RWPE1 (cell line): ENCODE measurements around the gene DUSP5.

ENCODE experiments used
- CTCF ChIA-PET: fragments of 350-600 bp; sonication (Branson Sonifier 250); formaldehyde crosslinking; extraction: SDS; loops from one replicate; lab custom pipeline; 2021; lab: Yijun Ruan, JAX
- POLR2A ChIA-PET: fragments of 400-600 bp; formaldehyde crosslinking; extraction: SDS; loops from one replicate; lab custom pipeline; 2020; ENCODE audit warnings: antibody characterized with exemption; ENCODE audit not compliant: low non-redundant PET; lab: Yijun Ruan, JAX
- DNase-seq: peaks from one replicate; pipeline ENCODE4 v3.0.0; 2012; ENCODE audit warnings: low spot score
- H3K27ac ChIP-seq: fragments of 450-650 bp; 2 replicates; pipeline ENCODE4 v1.5.1; 2017
- TF ChIP-seq, protein P1 (sequence below): fragments of 450-650 bp; conservative IDR thresholded peaks from 2 replicates; pipeline ENCODE4 v1.5.1; 2017; ENCODE audit warnings: low read depth, mild to moderate bottlenecking

The DUSP5 gene

GRCh38 chr10:110495731-110496552 is 1.8 kb upstream of the DUSP5 start:
- TF ChIP-seq, protein P1, sequence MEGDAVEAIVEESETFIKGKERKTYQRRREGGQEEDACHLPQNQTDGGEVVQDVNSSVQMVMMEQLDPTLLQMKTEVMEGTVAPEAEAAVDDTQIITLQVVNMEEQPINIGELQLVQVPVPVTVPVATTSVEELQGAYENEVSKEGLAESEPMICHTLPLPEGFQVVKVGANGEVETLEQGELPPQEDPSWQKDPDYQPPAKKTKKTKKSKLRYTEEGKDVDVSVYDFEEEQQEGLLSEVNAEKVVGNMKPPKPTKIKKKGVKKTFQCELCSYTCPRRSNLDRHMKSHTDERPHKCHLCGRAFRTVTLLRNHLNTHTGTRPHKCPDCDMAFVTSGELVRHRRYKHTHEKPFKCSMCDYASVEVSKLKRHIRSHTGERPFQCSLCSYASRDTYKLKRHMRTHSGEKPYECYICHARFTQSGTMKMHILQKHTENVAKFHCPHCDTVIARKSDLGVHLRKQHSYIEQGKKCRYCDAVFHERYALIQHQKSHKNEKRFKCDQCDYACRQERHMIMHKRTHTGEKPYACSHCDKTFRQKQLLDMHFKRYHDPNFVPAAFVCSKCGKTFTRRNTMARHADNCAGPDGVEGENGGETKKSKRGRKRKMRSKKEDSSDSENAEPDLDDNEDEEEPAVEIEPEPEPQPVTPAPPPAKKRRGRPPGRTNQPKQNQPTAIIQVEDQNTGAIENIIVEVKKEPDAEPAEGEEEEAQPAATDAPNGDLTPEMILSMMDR, result no peak
- H3K27ac ChIP-seq, result peak overlapping the region; percentile 89
- peak; percentile 80 for DNase-seq
- POLR2A ChIA-PET, result interaction anchor here (0.7 to 1.8 kb wide), 3 partner anchors 40 to 142 kb away, joined by 3 to 14 read pairs (median 5); no protein-coding TSS in a partner anchor
- CTCF ChIA-PET, result interaction anchor here (0.5 to 1.0 kb wide), 3 partner anchors 83 to 115 kb away, joined by 3 to 7 read pairs (median 4); no protein-coding TSS in a partner anchor

DNA sequence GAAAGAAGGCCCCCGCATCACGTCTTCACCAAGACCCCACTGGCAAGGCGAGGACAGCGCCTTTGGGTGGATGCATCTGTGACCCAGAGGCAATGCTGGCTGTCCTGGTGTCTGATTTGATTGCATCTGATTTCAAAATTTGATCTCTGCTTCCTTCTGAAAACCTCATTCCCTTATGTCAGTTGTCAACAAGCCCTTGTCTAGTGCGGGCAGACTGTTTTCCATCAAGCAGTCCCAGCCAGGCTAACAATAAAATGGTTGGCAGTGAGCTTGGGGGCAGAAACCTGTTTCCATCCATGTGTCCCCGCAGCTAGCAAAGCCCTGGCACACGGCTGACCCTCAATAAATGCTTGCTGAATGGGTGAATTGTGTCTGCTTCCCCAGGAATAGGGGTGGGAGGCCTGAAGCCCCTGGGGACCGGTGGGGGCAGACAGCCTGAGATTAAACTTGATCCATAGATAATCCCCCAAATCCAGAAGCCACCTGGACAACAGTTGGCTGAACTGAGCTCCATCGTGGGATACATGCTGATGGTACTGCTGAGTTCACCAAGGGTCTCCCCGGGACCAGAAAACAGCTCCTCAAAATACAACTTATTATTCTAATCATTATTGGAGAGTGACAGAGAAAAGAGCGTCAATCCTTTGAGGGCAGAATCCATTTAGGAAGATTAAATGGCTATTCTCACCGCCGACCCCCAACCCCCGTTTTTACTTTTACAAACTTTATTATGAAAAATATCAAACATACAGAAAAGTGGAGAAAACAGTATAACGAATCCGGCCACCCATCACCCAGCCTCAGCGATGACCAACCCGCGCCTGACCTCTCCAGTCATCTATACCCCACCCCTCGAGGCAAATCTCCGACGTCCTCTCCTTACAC is 912 bp upstream of the DUSP5 start:
- ChIA-PET POLR2A (interaction anchor here (0.7 to 1.8 kb wide), 5 partner anchors 41 to 143 kb away, joined by 3 to 14 read pairs (median 3); no protein-coding TSS in a partner anchor), CTCF (interaction anchor here (0.6 to 1.0 kb wide), 3 partner anchors 48 to 181 kb away, joined by 3 to 4 read pairs (median 3); no protein-coding TSS in a partner anchor)
- no peak for DNase-seq
- TF ChIP-seq, protein P1, result no peak
- peak overlapping the region; percentile 89 for H3K27ac ChIP-seq

- POLR2A ChIA-PET, result interaction anchor here (1.1 to 2.1 kb wide), 3 partner anchors 99 to 144 kb away, joined by 3 to 6 read pairs (median 4); no protein-coding TSS in a partner anchor
- DNase-seq, result no peak
- H3K27ac ChIP-seq, result peak overlapping the region; percentile 89
- CTCF ChIA-PET, result interaction anchor here (0.6 to 3.3 kb wide), 13 partner anchors 12 to 195 kb away, joined by 3 to 18 read pairs (median 4); no protein-coding TSS in a partner anchor
- TF ChIP-seq, protein P1, result 0 out of 2 replicates have a peak, but pooled peaks have one; percentile 16
Observed at GRCh38 chr10:110498087-110498981, 627 bp downstream of the DUSP5 start.

DNA sequence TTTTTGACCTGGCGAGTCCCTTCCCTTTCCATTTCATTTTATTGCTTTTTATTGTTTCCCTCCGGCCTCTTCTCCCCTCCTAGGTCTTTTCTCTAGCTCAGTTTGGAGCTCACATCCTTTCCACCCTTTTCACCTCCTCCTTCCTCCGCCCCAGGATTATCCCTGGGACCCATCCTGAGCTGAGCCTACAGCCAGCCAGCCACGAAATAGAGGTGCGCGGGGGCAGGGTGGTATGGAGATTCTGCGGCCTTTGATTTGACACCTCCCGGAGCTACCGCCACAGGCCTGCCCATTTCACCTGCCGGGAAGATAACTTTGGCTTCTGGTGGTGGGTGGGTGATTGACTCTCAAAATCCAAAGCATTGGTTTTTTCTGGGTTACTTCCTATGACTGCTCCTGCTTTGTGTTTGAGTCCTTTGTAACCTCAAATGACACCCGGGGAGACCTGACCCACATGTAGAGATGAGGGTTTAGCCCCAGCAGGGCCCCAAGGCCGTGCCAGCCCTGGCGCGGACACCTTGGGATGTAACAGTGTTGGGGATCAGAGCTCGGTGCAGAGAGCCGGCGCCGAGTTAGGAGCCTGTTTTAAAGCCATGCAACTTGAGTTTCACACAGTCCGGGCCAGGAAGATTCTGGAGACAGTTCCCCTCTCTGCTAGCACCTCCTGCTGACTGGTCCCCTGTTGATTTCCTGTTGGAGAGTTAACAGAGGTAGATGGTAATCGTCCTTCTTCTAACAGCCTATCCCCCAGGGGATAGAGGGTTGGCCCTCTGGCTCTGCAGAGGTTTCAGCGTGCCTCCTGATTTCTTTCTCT is 1.5 kb downstream of the DUSP5 start:
- ChIA-PET CTCF (interaction anchor here (0.6 to 3.3 kb wide), 16 partner anchors 13 to 196 kb away, joined by 3 to 18 read pairs (median 4); no protein-coding TSS in a partner anchor), POLR2A (interaction anchor here (1.3 to 2.1 kb wide), 2 partner anchors 100 to 145 kb away, joined by 4 to 6 read pairs; no protein-coding TSS in a partner anchor)
- peak; percentile 66 for DNase-seq
- H3K27ac ChIP-seq, result peak overlapping the region; percentile 89
- TF ChIP-seq, protein P1, result no peak; the same call in 1 of the 2 replicates

DNA sequence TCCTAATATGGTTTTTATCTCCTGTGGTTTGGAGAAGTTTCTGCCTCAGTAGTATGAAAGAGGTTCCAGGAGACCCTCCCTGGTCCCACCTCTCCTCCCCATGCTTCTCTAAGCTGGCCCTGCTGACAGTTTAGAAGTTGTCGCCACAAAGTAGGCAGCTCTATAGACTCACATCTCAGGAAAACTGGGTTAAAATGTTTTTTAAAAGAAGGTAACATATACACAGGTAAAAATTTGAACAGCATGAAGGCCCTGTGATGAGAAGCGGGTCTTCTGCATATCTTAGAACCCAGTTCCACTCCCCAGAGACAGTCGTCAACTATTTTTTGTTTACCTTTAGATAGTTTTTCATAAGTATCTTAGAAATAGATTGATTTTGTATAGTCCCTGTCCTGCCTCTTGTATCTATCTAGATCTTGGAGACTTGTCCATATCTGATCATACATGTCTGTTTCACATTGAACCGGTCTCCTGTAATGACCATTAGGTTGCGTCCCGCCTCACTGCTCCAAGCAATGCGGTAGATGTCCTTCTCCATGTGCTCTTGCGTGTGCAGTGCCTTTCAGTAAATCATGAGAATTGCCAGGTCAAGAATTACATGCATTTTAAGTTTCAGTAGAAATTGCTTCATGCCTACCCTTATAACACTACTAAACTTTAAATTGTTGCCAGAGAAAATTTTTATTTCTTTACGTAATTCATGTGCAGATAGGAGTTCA is 2.2 kb downstream of the DUSP5 start:
- no peak for DNase-seq
- ChIA-PET POLR2A (interaction anchor here (2.1 kb wide), 1 partner anchor 101 kb away, joined by 6 read pairs; no protein-coding TSS in a partner anchor), CTCF (interaction anchor here (0.8 to 3.3 kb wide), 6 partner anchors 11 to 190 kb away, joined by 3 to 18 read pairs (median 4); no protein-coding TSS in a partner anchor)
- TF ChIP-seq, protein P1, result no peak
- H3K27ac ChIP-seq, result peak overlapping the region; percentile 89
